Cerebellar nuclear complex (tissue), 1 donor: ENCODE results near the gene ABLIM2.

Source experiments
- DNase-seq, 2 experiments: peaks; one replicate each; lab custom pipeline; 2025; lab: John Stamatoyannopoulos, UW

ABLIM2 gene

GRCh38 chr4:8083086-8083825, 75.4 kb downstream of the ABLIM2 start:
- DNase-seq: no peak

- no peak for DNase-seq
Observed at GRCh38 chr4:8082517-8083055, 76.0 kb downstream of the ABLIM2 start.

GRCh38 chr4:8081621-8082516, 76.7 kb downstream of the ABLIM2 start:
- no peak for DNase-seq

GRCh38 chr4:8081171-8081570, 77.4 kb downstream of the ABLIM2 start:
- DNase-seq: no peak

GRCh38 chr4:8080754-8081065, 77.9 kb downstream of the ABLIM2 start:
- DNase-seq: no peak

- DNase-seq: no peak
Observed at GRCh38 chr4:8079916-8080753, 78.5 kb downstream of the ABLIM2 start.

- DNase-seq: no peak
Observed at GRCh38 chr4:8079031-8079885, 79.4 kb downstream of the ABLIM2 start.

- no peak for DNase-seq
Observed at GRCh38 chr4:8078610-8079015, 80.0 kb downstream of the ABLIM2 start.

GRCh38 chr4:8078109-8078494, 80.5 kb downstream of the ABLIM2 start:
- no peak for DNase-seq

- no peak for DNase-seq
Observed at GRCh38 chr4:8077181-8078108, 81.2 kb downstream of the ABLIM2 start.

GRCh38 chr4:8076023-8076422, 82.6 kb downstream of the ABLIM2 start:
- DNase-seq: no peak

GRCh38 chr4:8073206-8073863, 85.3 kb downstream of the ABLIM2 start:
- no peak for DNase-seq

GRCh38 chr4:8072235-8072968, 86.2 kb downstream of the ABLIM2 start:
- no peak for DNase-seq

- DNase-seq: no peak
Observed at GRCh38 chr4:8071766-8072165, 86.8 kb downstream of the ABLIM2 start.

GRCh38 chr4:8070736-8071718, 87.6 kb downstream of the ABLIM2 start:
- no peak for DNase-seq

GRCh38 chr4:8069102-8069752, 89.4 kb downstream of the ABLIM2 start:
- no peak for DNase-seq
